Measurements from ENCODE around the gene ITGAV.

The ITGAV gene

DNA sequence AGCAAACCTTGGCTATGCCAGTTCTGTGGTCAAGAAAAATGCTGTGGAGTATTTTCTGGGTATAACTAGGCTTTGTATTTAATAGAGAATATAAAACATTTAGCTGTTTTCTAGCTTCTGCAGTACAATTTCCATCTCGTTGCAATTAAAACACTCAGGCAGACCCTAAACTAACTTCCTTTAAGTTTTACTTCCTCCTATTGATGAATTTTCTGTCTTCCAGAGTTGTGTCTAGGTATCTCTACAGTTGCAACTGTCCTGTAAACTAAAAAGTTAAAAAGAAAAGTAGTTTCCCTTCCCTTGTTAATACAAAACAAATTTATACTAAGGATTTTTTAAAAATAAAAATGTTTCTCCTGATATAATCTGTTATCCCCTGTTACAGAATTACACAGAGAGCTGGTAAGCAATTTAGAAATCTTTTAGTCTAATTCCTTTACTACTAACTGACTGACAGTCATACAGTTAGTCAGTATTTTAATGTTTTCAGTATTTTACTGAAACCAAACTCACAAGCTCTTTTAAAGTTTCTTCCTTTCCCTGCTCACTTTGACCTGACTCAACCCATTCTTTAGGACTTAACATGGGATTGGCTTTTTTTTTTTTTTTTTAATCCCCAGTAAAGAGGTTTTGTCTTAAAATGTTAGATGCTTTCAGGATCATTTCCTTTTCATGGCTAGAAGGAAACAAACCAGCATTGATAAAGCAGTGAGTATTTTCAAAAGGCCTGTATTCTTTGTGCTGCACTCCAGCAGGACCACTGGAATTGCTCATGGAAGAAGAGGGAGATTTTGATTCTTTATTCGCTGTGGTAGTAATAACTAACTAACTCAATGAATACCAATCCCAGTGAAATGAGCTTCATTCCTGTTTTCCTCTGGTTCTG, 22.9 kb downstream of the ITGAV start:
- DNase-seq (ENCODE audit: low read depth in 2 of 2), result no peak

DNA sequence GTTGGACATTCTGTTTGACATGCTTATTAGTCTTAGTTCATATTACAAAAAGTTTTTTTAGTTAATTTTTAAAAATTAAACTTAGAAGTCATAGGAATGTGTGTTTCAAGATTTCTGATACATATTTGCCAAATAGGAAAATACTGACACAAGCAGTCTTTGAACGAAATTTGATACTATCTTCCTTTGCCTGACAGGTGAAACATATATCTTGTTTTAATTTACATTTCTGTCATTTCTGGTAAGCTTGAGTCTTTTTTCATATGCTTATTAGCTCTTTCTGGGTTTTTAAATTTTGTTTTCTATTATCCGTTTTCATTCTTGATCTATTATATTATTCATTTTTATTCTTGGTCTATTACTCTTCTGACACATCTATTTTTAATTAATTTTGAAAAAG, 24.5 kb downstream of the ITGAV start:
- no peak for DNase-seq (ENCODE audit: low read depth in 2 of 2)

DNA sequence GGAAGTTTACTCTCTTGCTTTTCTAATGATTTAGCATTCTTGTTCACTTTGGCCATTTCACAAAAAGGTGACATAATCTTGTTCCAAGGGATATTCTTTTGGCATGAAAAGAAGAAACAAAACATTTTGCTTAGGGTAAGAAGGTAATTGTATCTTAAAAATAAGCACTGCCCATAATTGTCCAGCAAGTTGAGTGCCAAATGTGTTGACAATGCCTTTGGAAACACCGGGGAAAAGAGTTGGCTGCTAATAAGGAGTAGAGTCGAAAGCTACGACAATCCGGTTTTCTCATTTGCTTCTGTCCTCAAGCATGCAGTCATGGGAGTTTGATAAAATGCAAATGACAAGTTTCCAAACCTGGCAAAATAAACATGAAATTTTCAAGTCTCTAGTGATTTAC, 27.3 kb downstream of the ITGAV start:
- DNase-seq (ENCODE audit: low read depth in 2 of 2), result no peak

DNA sequence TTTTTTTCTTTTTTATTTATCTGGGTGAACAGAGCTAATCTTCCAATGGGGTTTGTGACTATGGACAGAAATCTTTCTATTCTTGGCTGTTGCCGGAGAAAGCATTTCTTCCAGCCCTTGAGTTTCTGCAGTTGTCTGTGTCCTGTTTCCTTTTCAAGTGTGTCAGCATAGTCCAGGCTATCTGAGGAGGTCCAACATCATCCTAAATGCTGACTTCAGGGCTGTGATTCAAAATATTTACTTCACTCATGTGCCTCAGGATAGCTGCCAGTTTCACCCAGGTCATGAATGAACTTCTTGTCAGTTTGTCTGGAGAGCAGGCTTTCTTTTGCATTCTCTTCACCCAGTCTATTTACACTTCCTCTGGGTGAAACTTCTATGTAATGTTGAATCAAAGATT, 27.9 kb downstream of the ITGAV start:
- DNase-seq (ENCODE audit: low read depth in 2 of 2), result no peak

DNA sequence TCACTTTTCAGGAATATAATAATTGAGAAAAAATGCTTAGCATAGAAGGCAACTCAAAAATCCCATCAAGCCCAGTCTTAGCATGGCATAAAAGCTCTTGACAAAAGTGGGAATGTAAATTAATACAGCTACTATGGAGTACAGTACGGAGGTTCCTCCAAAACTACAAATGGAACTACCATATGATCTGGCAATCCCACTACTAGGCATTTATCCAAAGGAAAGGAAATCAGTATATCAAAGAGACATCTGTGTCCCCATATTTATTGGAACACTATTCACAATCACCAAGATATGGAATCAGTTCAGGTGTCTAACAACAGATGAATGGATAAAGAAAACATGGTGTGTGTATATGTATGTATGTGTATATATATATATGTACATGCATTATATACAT, 28.8 kb downstream of the ITGAV start:
- DNase-seq (ENCODE audit: low read depth in 2 of 2), result no peak

DNA sequence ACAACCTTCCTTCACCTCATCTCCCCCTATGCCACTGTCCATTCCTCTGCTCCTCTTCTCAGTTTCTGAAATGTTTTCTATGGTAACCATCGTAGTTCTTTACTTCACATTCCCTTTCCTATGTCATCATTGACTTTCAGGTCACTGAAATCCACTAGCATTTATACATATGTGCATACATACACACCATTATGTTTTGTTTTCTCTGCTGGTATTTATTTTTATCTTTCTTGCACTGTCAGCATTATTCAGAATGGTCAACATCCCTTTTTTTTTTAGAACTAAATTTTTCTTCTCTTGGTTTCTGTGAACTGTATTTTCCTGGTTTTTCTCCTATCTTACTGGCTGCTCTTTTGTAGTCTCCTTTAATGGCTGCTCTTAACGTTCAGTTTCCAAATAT, 33.2 kb downstream of the ITGAV start:
- no peak for DNase-seq (ENCODE audit: low read depth in 2 of 2)

DNA sequence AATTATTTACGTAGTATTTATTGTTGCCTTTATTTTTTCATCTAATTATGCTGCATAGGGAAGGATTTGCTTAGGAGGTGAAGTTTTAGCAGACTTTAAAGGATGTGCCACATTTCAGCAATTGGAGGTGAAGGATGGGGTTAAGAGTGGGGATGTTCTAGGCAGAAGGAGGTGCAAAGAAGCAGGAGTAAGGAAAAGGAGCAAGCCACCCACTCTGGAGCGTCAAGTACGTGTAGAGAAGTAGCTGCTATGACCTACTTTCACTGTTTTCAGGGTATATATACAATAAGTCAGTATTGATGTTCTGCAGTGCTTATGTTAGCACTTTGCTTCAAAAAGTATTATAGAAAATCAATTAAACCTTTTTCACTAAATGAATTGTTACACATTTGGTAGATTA, 34.4 kb downstream of the ITGAV start:
- DNase-seq (ENCODE audit: low read depth in 2 of 2), result no peak

DNA sequence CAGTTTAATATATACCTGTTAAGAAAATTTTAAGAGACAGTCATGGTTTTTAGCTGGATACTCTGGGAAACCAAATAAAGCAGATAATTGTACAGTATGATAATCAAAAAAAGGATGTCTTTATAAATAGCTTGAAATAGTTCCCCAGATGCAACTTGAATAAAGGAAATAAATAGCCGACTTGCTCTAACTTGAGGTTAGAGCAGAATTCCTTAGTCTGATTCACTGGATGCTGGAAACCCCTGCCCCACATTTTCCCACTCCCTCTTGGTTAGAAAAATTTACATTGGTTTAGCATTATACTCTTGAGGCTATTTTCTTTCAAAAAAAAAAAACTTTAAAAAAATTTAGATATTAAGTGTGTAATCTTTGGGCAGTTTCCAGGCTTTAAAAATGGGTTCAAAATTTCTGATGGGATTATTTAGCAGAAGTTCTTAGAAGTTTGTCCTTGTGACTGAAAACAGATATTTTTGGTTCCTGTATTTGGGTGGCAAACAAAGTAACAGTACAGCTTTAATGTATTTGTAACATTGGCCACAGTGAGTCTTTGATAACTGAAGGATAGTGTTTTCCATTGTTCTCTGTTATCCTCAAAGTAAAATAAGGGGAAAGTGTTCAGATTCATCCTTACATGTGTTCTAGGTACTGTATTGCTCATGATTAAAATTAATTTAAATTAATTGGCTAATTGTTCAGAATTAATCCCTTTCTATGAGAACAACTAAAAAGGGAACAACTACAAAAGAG, 39.6 kb downstream of the ITGAV start:
- no peak for DNase-seq (ENCODE audit: low read depth in 2 of 2)

DNA sequence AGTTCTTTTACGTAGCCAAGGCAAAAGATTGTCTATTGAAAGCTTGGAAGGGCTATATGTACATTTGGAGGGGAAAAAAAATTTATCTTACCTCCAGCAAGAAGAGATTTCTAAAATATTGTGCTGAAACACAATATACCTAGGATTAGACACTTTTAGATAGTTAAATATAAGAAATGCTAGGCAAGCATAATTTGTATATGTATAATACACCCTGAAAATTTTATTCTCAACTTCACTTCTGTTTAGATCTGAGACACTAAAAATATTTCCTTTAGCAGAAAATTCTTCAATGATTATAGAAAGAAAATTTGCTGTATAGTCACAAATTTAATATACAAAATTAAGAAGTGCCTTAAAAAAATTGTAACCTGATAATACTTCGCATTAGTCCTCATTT, 42.6 kb downstream of the ITGAV start:
- DNase-seq (ENCODE audit: low read depth in 2 of 2), result no peak

DNA sequence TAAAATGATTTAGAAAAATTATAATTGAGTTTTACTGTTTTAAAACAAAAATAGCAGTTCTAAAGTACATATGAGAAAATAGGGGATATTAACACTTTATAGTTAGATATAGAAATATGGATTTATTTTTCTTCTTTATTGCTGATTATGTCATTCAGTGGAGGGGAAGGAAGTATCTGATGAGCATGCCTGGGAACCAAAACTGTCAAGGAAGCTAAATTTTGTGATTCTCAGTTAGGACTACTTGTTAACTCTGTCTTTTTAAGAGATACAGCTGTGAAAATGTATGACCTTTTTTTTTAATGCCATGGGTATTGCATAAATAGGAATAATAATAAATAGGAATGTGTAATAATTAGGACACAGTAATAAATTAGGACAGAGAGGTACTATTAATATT, 44.8 kb downstream of the ITGAV start:
- no peak for DNase-seq (ENCODE audit: low read depth in 2 of 2)

DNA sequence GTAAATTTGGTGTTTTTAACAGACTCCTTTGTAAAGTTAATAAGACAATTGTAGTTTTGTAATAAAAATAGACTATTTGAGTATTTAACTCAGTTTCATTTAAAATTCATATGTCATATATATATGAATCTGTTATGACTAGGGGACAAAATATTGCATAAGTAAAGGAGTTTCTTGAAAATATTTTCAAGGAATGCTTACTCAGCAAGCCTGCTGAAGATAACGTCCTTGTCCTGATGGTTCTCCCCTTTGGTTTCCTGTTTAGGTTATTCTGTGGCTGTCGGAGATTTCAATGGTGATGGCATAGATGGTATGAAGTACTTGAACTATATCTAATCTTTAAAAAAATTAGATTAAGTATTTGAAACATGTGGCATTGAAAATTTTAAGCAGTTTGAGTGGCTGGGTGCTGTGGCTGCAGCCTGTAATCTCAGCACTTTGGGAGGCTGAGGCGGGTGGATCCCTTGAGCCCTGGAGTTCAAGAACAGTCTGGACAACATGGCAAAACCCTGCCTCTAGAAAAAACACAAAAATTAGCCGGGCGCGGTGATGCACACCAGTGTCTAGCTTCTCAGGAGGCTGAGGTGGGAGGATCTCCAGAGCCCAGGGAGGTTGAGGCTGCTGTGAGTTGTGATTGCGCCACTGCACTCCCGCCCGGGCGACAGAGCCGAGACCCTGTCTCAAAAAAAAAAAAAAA, 47.1 kb downstream of the ITGAV start:
- DNase-seq (ENCODE audit: low read depth in 2 of 2), result no peak

DNA sequence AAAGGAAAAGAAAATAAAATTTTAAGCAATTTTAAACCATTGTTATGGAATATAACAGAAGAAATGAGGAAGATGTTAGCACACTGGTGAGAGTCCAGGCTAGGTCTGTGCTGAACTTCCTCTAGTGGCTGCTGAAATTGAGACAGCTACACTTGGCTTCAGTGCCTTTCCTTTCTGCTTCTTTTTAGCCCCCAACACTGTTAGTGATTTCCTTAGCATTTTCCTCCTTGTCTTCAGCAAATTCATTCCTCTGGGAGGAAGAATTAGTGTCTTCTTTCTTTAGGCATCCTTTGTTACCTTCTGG, 47.6 kb downstream of the ITGAV start:
- DNase-seq (ENCODE audit: low read depth in 2 of 2), result no peak

DNA sequence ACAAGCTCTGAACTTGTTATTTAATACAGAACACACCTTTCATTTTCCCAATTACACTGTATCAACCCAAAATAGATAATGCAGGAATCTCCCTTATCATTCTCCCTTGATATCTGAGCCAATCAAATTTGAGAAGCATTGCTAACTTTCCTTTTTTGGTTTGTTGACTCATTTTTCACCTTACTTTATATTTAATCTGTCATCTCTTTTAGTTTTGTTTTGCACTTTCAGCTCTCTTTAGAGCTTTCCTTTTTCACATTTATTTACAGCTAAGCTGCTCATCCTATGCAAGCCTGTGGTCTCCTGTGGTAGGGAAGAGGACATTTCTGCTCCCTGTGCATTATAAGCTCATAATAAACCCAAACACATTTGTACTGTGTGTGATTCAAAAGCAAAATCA, 50.1 kb downstream of the ITGAV start:
- no peak for DNase-seq (ENCODE audit: low read depth in 2 of 2)

DNA sequence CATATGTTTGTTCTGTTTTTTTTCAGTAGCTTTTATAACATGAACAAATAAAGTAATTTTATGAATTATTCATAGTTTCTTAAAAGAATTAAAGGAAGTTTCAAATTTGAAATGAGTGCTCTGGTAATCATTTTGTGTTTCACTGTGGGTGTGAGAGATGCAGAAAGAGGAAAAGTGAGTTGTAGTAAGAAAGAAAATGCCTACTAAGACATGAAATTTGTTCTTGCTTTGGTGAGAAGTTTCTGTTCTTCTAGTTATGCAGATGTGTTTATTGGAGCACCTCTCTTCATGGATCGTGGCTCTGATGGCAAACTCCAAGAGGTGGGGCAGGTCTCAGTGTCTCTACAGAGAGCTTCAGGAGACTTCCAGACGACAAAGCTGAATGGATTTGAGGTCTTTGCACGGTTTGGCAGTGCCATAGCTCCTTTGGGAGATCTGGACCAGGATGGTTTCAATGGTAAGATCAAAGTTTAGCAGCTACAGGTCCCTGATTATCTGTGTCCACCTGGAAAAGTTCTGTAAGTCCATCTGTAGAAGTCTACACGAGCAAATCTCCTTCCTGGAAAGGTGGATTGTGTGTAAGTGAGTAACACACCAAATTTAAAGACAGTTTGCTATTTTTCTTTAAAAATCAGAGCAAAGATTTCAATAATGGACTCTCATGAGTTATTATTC, 51.4 kb downstream of the ITGAV start:
- DNase-seq (ENCODE audit: low read depth in 2 of 2), result no peak

DNA sequence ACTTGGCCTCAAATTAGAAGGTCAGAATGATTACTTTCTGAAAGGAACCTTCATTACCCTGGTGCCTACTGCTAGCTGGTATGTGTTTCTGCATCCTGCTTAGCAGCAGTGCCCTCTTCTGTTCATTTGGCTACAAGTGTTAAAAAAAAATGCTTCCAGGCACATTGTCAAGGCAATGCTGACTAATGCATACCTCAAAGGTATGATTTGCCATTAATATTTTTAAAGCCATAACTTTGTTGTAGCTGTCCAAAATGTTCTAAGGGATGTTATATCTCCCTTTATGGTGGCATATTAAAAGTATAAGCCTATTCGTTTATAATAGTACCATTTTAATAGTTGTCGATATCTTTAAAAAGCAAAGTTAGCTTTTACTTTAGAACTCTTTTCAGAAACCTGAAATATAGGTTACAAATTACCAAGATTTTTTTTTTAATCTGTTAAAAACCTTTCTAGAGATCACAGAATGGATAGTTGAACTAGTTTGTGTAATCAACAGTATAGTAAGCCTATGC, 52.0 kb downstream of the ITGAV start:
- no peak for DNase-seq (ENCODE audit: low read depth in 2 of 2)

DNA sequence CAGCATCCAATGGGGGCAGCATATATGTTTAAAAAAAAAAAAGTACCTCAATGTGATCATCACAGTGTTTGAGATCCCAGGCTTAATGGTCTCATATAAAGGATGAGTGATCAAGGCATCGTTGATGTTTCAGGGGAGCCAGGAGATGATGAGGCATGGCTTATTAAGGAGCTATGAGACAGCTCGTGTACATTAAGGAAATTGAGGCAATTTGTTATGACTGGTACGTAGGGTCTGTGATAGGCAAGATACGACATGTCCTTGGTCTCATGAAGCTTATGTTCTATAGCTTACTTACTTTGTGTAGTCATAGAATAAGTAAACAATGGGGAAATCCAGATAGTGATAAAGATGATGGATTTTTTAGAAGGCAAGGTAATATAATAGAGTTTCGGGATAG, 54.9 kb downstream of the ITGAV start:
- DNase-seq (ENCODE audit: low read depth in 2 of 2), result no peak

DNA sequence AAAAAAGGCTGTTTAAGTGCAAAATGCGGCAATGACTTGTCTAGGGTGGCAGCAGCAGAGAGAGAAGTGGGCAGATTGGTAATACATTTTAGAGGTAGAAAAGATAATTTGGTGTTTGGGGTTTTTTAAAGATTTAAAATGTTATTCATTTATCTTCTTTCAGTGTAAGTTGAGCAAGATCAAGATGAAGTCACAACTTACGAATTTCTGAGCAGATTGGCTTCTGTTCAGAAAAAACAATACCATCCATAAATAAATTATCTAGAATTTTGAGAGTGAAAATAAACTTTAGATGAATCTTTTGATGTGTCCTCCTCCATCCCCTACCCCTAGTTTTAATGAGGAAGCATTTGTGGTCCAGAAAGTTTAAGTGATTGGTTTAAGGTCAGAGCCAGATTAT, 56.1 kb downstream of the ITGAV start:
- no peak for DNase-seq (ENCODE audit: low read depth in 2 of 2)

DNA sequence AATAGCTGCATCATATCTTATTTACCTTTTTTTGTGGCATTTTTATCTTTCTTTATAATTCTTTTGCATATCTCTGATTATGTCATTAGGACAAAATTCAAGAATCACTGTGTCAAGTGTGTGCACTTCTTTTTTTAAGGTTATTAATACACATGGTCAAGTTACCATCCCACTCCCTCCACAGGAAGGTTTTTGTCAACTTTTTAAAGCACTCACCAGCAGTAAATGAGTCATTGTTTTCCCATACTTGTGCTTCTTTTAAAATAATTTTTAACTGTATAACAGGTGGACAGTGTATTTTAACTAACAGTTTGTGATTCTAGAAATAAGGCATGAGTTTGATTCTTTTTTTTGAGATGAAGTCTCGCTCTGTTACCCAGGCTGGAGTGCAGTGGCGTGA, 58.3 kb downstream of the ITGAV start:
- DNase-seq (ENCODE audit: low read depth in 2 of 2), result no peak

DNA sequence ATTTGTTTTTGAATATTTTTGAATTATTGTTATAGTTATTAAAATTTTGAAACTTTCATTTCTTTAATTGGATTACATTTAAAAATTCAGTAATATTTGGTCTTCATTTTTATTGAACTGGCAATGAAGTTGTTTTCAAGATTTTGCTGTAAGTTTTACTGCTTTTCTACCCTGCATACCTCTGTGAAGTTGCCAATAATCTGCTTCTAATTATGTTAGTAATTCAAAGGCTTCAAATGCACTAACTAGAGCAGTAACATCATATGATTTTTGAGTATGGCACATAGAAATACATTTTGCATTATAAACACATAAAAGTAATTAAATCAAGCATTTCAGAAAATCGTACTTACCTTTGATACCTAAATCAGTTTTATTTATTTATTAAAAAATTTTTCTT, 63.7 kb downstream of the ITGAV start:
- DNase-seq (ENCODE audit: low read depth in 2 of 2), result no peak

DNA sequence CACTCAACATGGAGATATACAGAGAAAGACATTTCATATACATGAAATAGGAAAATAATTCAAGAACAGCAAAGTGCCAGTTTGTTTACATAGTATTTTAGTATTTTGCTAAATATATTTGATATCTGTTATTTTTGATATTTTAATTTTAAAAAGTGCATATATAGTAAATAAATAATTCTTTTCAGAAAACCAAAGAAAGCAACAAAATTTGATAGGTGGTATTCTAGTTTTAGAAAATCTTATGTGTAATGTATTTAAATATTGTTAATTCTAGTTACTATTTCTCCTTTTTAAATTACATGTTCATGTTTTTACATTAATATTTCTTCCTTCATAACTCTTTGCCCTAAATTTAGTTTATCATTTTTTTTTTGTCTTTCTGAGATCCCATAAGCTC, 69.5 kb downstream of the ITGAV start:
- DNase-seq (ENCODE audit: low read depth in 2 of 2), result no peak

DNA sequence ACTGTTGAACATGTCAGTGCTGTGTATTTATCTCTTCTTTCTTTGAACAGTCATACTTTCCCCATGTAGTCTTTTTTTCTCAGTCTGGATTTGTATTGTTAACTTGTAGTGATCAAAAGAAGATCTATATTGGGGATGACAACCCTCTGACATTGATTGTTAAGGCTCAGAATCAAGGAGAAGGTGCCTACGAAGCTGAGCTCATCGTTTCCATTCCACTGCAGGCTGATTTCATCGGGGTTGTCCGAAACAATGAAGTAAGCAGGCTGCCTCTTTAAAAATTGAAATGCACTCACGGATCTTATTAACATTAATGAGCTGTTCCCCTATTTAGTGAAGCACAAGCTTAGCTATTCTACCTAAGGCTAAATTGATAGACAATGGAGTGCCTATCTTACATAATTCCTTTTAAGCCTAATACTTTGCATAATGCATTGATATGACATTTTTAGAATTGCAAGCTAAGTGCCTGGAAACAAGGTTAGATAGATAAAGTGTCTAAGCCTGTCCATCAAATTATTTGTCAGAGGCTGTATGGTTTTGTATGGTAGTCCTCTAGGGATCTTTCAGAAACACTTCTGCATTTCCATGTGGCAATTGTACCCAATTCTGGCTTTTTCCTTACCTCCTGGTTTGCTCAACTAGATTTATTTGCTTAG, 74.7 kb downstream of the ITGAV start:
- DNase-seq (ENCODE audit: low read depth in 2 of 2), result no peak

DNA sequence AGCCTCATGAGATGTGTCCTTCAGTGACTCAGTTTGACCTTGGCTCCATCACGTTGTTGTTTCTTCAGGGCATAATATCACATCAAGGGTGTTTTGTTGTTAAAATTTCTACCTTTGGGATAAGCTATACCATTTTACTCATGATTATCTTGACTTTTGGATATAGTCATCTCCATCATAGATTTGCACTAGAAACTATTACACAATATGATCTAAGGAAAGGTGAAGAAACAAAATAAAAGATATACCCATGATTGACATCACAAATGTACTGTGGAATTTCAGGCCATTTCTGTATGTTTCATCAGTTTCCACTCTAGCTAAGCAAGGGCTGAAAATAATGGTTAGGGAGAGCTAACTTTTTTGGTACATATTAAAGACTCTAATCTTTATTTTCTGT, 79.3 kb downstream of the ITGAV start:
- no peak for DNase-seq (ENCODE audit: low read depth in 2 of 2)

All from stimulated activated CD4-positive, alpha-beta T cell treated with anti-CD3 and anti-CD28 coated beads, Interleukin-12 subunit alpha, Interleukin-12 subunit beta, amount 100 ng/mL, for 24 hours (primary cell).